Upper lobe of right lung (tissue), 1 donor: ENCODE data around the gene ANKS1A. TPM values are rescaled to one million over a fixed set of nuclear protein-coding genes. Genes with fewer than 3 reads are reported as not detected.

Source experiments
- ATAC-seq: fragments of 200-7000 bp; cut with Tn5 transposase; one replicate; pipeline ENCODE4 v1.9.1; 2020; ENCODE audit warnings: mild to moderate bottlenecking, moderate library complexity
- DNase-seq: peaks from one replicate; pipeline ENCODE4 v3.0.0-alpha.2; 2020
- H3K27ac ChIP-seq: fragments of 200-600 bp; one replicate; pipeline ENCODE4 v1.8.0; 2022
- H3K27me3 ChIP-seq: fragments of 200-600 bp; one replicate; pipeline ENCODE4 v1.8.0; 2022; ENCODE audit warnings: mild to moderate bottlenecking
- H3K36me3 ChIP-seq: fragments of 200-600 bp; one replicate; pipeline ENCODE4 v1.8.0; 2022
- H3K4me1 ChIP-seq: fragments of 200-600 bp; one replicate; pipeline ENCODE4 v1.8.0; 2022
- H3K4me3 ChIP-seq: fragments of 200-600 bp; one replicate; pipeline ENCODE4 v1.8.0; 2022; ENCODE audit warnings: mild to moderate bottlenecking
- H3K9me3 ChIP-seq: fragments of 200-600 bp; one replicate; pipeline ENCODE4 v1.8.0; 2022
- intact Hi-C: fragments of 100-400 bp; cut with DNase I; formaldehyde crosslinking; loops from one replicate; pipeline ENCODE4 v1.11.0; 2022
- total RNA-seq: library from RNA; stranded (reverse); fragmentation: NEBNext Ultra II Directional; extraction: Animal tissue kit (Norgen Biotek cat#: 25700); gene quantifications from one replicate; pipeline ENCODE4 v1.2.1, GENCODE V29; 2021
- TF ChIP-seq, protein P1 (sequence below): fragments of 200-600 bp; IDR thresholded peaks from one replicate; pipeline ENCODE4 v1.8.0; 2022; ENCODE audit warnings: antibody characterized with exemption
- donor health status: DM: no; HTN: yes; CAD: no; lungs with severe emphysema.

The ANKS1A gene
- total RNA-seq, 1 donor from 2014 or later: 59.0 TPM

- Histone ChIP-seq H3K27ac (no peak overlapping the region), H3K9me3 (no peaks in the 10 kb centered on the region), H3K27me3 (no peaks in the 10 kb centered on the region), H3K4me3 (no peak overlapping the region), H3K4me1 (peaks cover 28% of the 10 kb centered on the region), H3K36me3 (no peaks in the 10 kb centered on the region)
- DNase-seq (peak; percentile 82), ATAC-seq (peak; percentile 46)
- TF ChIP-seq, protein P1, sequence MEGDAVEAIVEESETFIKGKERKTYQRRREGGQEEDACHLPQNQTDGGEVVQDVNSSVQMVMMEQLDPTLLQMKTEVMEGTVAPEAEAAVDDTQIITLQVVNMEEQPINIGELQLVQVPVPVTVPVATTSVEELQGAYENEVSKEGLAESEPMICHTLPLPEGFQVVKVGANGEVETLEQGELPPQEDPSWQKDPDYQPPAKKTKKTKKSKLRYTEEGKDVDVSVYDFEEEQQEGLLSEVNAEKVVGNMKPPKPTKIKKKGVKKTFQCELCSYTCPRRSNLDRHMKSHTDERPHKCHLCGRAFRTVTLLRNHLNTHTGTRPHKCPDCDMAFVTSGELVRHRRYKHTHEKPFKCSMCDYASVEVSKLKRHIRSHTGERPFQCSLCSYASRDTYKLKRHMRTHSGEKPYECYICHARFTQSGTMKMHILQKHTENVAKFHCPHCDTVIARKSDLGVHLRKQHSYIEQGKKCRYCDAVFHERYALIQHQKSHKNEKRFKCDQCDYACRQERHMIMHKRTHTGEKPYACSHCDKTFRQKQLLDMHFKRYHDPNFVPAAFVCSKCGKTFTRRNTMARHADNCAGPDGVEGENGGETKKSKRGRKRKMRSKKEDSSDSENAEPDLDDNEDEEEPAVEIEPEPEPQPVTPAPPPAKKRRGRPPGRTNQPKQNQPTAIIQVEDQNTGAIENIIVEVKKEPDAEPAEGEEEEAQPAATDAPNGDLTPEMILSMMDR: no peak
- intact Hi-C loops: no loop called here
Measured at GRCh38 chr6:34934516-34934915, 45.5 kb downstream of the ANKS1A start.

DNA sequence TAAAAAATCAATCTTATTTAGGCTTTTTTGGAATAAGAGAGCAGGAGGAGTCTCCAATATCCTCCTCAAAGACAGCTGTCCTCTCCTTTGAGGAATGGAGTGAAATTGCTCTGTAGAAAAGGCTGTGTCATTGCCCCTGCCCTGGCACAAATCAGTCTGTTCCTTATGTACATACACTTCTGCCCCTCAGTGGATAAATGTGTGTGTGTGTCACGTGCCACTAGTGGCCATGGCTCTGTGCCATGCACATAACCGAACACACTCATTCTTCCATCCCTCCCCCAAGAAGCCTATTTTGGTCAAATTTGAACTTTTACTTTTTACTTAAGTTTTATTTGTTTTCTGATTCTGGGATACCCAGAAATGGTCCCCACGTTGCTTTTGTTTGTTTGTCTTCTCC lies 49.2 kb downstream of the ANKS1A start:
- Histone ChIP-seq H3K4me1 (peaks cover 35% of the 10 kb centered on the region), H3K27me3 (no peaks in the 10 kb centered on the region), H3K9me3 (no peaks in the 10 kb centered on the region), H3K4me3 (no peak overlapping the region), H3K27ac (no peak overlapping the region), H3K36me3 (no peaks in the 10 kb centered on the region)
- TF ChIP-seq, protein P1: no peak
- DNase-seq (no peak), ATAC-seq (peak; percentile 53)
- intact Hi-C loops: no loop called here

DNA sequence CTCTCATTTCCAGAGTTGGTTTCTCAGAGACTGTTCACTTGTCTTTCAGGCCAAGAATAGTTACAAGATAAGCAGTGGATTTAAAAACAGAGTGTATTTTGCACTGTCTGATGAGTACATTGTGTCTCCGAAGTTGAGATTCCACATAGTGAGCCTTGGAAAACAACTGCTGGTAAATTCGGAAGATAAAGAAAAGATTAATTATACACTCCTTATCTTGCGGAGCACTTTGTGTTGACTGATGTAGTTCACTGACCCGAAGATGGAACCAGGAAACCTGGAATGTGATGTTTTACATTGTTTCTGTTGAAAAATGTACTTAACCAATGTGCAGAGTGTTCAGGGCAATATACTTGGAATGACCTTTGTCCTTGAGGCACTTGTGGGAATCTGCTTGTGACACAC lies 51.0 kb downstream of the ANKS1A start:
- no peaks in the 10 kb centered on the region for H3K9me3 ChIP-seq
- no peaks in the 10 kb centered on the region for H3K36me3 ChIP-seq
- H3K27me3 ChIP-seq: no peaks in the 10 kb centered on the region
- ATAC-seq: peak; percentile 28
- DNase-seq: no peak
- H3K4me1 ChIP-seq: peaks cover 26% of the 10 kb centered on the region
- H3K27ac ChIP-seq: peak overlapping the region; percentile 68
- H3K4me3 ChIP-seq: no peak overlapping the region
- TF ChIP-seq, protein P1: no peak
- intact Hi-C loops: no loop called here

DNA sequence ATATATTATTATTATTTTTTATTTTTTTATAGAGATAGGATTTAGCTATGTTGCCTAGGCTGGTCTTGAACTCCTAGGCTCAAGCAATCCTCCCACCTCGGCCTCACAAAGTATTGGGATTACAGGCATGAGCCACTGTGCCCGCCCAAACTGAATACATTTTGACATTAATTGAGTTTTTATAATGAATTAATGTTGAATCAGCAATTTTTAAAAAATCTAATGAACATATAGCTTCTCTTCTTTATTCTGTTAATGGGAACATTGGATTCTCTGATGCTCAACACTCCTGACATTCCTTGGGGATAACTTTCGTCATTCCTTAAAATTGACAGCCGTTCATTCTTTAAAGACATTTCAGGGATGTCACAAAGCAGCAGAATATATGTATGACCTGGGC lies 52.4 kb downstream of the ANKS1A start:
- ATAC-seq: no peak
- no peaks in the 10 kb centered on the region for H3K9me3 ChIP-seq
- intact Hi-C loops: no loop called here
- DNase-seq: no peak
- peaks cover 23% of the 10 kb centered on the region for H3K4me1 ChIP-seq
- no peak overlapping the region for H3K4me3 ChIP-seq
- TF ChIP-seq, protein P1: no peak
- no peak overlapping the region for H3K27ac ChIP-seq
- H3K36me3 ChIP-seq: no peaks in the 10 kb centered on the region
- no peaks in the 10 kb centered on the region for H3K27me3 ChIP-seq

DNA sequence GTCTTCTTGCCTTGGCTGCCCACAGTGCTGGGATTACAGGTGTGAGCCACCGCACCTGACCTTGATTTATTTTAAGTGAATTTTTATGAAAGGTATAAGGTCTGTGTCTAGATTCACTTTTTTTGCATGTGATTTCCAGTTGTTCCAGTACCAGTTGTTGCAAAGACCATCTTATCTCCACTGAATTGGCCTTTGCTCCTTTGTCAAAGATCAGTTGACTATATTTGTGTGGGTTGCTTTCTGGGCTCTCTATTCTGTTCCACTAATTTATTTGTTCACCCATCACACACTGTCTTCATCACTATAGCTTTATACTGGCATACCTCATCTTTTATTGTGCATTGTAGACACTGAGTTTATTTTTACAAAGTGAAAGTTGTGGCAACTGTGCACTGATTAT lies 56.3 kb downstream of the ANKS1A start:
- Histone ChIP-seq H3K36me3 (no peaks in the 10 kb centered on the region), H3K27ac (no peak overlapping the region), H3K4me3 (no peak overlapping the region), H3K9me3 (no peaks in the 10 kb centered on the region), H3K4me1 (no peaks in the 10 kb centered on the region), H3K27me3 (no peaks in the 10 kb centered on the region)
- intact Hi-C loops: no loop called here
- TF ChIP-seq, protein P1: no peak
- DNase-seq: no peak
- no peak for ATAC-seq

DNA sequence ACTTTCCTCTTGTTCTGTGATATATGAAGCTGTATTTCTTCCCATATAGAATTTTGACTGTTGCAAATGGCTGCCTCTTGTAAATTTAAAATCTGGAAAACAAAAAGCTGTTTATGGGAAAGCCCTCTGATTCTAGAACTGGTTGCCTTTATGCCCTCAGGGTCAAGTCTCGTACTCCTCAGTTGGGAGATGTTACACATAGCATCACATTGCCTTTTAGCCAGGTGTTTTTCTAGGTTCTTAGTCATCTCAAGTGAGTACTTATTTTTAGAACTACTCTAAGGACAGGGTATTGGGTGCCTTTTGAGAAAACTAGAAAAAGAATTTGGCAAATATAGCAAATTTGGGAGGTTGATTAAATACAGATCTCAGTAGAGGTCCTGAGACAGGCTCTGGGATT lies 58.5 kb downstream of the ANKS1A start:
- no peak for ATAC-seq
- no peak overlapping the region for H3K4me3 ChIP-seq

More for the DNA sequence above, 58.5 kb downstream of the ANKS1A start:
- H3K27me3 ChIP-seq: no peaks in the 10 kb centered on the region
- H3K4me1 ChIP-seq: no peaks in the 10 kb centered on the region
- no peaks in the 10 kb centered on the region for H3K9me3 ChIP-seq
- TF ChIP-seq, protein P1: no peak
- H3K27ac ChIP-seq: no peak overlapping the region
- no peaks in the 10 kb centered on the region for H3K36me3 ChIP-seq
- intact Hi-C loops: no loop called here
- no peak for DNase-seq
